Stimulated activated CD8-positive, alpha-beta memory T cell treated with anti-CD3 and anti-CD28 coated beads, Interleukin-15, amount 100 ng/mL, for 1 hour (primary cell): ENCODE data around the gene PHC2.

ENCODE experiments used
- DNase-seq: peaks from one replicate; pipeline ENCODE4 v3.0.0-alpha.2; 2020; ENCODE audit warnings: low read depth

PHC2 gene

DNA sequence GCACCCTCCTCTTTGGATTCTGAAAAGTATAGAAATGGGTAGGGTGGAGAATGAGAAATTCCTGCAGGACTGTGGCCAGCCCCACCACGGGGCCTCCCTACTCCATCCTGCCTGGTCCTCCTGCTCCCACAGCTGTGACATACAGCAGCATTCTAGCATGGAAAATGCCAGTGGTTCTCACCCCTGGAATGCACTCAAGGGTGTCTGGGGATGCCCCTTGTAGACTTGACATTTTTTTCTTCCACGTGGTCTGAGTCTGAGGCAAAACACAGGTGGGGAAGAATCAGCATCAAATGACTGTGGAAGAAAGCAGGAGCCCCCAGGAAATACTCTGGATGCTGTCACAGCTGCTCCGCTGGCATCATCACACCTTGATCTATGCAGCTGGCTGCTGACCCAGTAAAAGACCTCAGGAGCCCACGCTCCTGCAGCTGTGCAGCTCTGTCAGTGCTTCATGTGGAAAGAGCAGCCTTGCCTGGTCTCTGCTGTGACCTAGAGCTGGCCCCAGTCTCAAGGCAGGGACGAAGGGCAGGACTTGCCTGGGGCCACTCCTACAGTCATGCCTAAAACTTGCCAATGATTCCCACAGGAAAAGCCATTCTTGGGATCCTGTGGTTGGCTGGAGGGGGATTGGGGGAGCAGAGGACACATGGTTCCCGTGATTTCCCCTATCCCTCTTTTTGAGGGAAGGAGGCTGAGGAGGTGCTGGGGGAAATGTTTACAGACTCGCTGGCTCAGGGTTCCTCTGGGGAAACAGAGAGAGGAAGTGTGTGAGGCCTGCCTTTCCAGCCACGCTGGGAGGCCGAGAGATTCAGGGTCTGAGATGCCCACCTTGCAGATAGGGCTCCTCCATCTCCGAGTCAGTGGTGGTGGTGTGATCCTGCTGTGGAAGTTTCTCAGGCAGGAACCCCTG, 99.2 kb downstream of the PHC2 start:
- DNase-seq, result no peak

DNA sequence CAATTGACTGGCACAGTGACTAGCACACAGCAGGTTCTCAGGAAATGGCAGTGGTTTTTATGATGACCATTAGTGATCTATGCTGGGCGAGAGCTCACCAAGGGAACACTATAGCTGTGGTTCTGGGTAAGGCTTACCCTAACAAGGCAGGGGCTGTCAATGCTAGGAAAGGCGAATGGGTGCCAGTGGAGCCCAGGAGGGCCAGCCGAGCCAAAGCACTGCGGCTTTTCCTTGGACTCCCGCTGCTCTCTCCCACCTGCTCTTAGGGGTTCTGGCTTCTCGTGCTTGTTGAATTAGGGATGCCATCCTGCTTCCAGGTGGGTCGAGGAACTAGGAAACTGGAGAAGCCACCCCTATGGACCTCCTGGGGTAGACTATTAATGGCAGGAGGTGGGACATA, 100.0 kb downstream of the PHC2 start:
- DNase-seq, result no peak

DNA sequence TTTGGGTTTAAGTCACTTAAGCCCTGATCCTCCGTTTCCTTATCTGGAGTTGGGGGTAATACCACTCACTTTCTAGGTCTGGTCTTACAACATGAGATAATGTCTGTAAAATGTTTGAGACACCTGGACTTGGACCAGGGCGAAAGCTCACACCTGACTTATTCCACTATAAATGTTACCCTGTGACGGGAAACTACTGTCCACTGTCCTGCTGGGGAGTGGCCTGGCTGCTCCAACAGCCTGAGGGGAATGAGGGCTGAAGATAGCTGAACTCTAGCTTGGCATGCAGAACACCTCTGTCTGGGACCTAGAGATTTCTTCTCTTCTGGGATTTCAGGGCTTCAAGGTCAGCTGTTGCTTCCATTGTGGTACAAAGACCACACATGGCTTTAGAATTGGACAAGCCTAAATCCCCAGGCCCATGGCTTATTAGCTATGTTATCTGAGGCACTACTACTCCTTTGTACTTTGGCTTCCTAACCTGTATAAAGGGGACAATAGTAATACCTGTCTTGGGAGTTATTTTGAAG, 100.5 kb downstream of the PHC2 start:
- no peak for DNase-seq

DNA sequence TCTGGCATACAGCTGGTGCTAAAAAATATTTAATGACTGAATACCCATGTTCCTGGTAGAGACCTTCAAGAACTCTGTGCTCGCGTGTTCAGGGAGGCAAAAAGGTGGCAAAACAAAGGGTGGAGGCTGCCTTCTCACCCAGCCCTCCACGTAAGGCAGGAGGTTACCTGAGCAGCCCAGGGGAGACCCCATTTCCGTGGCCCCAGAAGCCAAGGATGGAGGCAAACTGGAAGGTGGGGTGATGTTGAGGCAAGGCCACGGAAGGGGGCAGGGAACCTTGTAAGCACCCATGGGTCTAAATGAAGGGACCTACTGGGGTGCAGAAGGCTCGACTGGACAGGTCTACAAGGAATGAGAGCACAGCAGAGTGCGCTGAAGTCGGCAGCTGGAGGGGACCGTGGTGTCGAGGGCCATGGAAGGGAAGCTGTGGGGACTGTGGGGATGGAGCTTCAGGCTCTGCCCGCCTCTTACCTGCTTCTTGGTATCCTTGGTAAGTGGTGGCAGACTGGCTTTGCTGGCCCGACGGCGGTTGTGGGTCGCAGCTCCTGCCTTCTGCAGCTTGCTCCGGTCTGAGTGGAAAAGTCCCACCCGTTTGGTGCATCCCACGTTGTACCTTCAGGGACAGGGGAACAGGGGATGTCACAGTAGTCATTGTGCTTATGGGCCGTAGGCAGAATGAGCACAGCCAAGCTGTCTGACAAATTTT, 101.1 kb downstream of the PHC2 start:
- no peak for DNase-seq

DNA sequence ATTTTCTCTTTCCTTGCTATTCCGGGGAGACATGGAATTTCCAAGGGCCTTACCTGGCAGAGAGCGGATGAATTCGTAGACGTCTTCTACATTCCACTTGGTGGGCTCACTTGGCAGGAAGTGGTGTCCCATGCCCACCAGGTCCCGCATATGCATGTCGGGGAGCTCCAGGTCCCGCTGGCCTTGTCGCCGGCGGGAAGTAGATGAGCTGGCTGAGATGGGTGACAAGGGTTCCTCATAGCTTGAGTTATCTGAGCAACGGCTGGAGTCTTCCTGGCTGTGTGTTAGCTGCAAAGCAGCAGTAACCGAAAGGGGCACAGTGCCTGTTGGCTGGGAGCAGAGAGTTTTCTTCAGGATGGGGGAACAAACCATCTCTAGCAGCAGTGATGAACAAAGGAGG, 102.1 kb downstream of the PHC2 start:
- no peak for DNase-seq

DNA sequence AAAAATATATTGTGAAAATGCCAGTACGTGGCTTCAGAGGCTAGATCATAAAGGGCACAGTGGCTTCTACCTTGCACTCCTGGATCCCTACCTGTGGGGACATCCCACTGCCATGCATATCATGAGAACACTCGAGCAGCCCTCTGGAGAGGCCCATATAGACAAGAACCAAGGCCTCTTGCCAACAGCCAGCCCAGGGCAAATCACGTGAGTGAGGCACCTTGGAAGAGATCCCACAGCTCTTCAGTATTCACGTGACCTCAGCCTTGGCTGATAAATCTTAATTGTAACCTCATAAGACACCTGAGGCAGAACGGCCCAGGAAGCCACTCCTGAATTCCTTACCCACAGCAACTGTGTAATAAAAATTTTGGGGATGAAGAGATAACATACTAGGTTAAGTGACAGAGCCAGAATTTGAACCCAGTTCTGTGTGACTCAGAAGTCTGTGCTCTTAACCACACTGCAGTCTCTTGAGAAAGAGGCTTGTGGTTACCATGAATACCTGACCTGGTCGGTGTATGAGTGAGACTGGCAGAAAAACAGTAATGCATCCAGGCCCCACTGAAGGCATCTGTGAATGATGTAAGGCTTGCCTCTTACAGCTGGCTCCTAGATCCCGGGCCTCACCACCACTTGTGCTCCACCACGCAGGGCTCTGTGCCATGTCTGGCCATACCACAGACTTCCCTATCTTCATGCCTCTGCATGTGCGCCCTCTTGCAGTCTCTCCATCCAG, 103.1 kb downstream of the PHC2 start:
- DNase-seq, result no peak

DNA sequence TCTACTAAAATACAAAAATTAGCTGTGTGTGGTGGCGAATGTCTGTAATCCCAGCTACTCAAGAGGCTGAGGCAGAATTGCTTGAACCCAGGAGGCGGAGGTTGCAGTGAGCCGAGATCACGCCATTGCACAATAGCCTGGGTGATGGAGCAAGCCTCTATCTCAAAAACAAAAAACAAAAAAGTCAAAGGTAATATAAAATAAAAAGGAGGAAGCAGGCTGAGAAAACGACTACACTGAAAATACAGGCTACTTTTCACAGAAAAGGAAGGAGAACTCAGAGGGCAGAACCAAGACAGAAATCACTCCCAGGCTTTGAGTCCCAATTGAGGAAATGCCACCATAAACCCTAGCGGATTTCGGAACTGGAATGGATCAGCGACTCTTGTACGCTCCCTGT, 104.1 kb downstream of the PHC2 start:
- DNase-seq, result no peak

DNA sequence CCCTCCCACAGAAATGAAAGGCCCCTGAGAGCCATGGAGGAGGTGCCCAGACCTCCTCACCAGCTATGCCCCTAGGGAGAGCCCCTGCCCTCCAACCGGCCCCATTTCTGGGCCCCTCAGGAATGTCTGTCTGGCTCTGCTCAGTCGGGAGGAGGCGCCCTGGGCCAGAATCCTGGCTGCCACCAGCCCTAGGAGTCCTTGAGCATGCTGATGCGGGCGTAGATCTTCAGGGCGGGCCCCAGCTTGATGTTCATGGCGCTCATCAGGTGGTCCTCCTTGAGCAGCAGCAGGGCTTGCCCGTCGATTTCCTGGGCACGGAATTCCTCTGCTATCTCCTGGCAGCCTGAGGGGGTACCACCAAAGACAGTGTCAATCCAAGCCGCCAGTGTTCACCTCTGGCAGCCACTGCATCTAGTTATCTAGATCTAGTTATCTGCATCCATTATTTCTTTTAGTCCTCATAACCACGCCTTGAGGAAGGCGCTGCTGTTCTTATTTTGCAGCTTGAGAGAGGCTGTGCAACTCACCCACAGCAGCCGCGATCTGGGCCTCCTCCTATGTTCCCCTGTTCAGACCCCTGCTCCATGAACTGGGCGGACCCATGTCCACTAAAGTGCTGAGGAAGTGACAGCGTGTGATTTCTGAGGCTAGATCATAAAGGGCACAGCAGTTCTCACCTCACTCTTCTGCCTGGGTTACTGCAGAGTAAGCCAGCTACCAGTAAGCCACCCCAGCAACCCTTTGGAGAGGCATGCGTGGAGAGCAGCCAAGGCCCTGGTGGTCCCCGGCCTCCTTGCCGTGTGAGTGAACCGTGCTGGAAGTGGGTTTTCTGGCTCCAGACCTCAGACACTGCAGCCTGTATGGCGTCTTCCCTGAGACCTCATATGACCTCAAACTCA, 106.0 kb downstream of the PHC2 start:
- no peak for DNase-seq

DNA sequence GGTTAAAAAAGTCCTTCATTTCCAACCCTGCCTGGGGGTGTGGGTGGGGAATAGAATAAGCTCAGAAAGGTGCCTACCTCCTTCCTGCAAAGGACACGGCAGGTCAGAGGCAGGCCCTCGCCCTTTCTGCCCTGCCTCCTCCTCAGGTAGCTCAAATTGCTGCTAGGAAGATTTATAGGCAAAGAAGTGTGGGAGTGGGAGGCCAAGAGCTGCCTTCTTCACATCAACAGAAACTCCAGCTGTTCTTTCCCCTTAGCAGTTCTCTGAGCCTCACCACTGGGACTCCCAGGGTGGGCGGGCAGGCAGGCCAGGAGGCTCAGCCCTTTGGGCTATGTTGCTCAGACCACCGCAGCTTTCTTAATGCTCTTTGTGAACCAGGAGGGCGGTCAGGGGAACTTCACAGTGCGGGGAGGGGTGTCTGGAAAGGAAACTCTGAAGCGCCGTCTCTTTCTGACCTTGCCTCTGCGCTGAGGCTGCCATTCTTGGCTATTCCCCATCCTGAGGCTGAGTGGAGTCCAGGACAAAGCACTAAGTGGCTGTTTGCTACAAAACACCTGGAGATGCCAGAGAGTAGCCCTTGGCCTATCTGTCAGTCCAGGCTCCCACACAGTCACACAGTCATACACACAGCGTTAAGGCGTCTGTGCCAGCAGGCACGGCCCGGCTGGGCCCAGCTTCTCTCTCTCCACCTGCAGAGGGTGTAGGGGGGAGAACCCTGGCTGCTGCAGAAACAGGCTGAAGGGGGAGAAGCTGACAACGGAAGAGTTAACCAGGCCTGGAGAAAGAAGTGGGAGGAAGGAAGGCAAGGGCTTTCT, 107.0 kb downstream of the PHC2 start:
- no peak for DNase-seq

DNA sequence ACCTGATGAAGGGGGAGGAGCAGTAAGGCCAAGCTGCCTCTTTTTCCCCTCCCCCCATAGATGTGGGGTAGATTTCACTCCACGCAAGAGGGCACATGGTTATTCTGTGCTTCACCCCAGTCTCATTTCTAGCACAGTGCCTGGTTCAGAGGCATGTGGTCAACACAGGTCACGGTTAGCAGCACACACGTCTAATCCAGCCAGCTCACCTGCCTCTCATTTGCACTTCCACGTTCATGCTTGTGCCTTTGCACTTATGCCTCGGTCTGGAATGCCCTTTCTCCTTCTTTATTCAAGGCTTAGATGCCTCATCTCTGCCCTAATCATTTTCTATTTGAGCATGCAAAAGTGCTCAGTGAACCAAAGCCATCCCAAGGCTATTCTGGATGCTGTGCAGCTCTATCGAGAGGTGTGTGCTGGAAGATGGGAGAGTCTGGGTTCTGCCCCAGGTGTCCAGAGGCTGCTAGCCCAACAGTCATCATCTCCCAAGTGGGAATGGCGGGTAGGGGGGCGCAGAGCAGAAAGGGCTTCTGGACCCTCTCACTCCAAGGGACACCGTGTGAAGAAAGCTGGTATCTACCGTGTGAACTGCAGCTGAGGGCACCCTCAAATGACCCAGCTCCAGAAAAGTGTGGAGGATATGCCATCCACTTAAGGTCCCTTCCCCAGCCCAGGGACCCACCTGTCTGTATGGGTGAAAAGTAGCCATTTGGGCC, 107.9 kb downstream of the PHC2 start:
- DNase-seq, result no peak

DNA sequence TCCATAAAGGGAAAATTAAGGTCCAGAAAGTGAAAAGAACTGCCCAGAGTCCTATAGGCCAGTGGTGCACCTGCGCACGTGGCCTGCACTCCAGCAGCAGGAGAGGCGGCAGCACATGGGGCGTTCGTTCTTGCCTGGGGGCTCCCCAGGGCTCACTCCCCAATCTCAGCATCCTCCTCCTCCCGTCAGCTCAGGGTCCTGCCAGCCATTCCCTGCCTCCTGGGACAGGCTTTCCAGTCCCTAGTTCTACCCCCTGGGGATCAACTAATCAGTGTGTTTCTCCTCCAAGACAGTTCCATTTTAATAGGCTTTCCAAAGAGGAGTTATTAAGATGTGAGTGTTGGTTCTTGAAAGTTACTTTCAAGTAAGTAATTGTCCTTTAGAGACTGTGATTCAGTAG, 108.8 kb downstream of the PHC2 start:
- DNase-seq, result no peak

DNA sequence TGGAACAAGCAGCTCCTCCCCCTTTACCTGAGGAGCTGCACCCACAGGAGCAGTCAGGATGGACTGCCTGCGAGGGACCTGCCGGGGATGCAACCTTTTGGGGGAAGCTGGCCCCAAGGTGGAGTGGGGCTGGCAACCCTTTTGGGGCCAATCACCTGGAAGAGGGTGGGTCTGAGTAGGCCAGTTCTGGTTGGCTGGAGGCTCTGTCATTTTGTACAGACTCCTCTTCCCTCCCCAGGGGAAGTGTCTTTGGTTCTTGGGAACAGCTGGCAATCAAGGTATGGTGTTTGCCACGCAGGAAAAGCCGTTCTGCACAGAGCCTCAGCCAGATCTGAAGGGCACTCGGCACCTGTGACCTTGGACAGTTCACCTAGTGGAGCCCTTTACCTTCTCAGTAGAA, 109.7 kb downstream of the PHC2 start:
- no peak for DNase-seq

DNA sequence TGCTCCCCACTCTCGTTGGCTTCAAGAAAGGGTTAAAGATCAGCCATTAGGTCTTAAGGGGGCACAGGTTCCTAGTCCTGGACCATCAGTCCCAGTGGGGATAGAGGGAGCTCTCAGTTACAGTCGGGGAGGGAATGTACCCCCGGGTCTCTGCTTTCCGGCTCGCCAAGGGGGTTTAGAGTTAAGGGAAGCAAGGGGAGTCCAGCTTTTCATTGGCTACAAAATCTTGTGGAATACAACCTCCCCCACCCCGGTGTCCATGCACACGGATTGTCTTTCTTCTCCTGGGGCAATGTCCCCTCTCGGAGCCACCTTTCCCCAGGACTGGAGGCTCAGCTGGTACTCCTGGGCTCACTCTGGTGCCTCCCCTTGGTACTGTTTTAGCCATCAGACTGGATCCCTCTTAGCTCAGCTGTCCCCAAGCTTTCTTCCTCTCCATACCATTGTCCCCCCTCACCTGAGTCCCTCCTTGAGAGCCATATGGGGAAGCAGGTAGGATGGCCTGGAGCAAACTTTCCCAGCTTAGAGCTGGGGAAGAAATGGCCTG, 110.2 kb downstream of the PHC2 start, which contains the start of gene A3GALT2:
TSS of gene A3GALT2 (minus strand) at position 480 of the 547 bp plus-strand sequence. CDS start at position 480, 0 bp downstream.
- DNase-seq, result no peak

DNA sequence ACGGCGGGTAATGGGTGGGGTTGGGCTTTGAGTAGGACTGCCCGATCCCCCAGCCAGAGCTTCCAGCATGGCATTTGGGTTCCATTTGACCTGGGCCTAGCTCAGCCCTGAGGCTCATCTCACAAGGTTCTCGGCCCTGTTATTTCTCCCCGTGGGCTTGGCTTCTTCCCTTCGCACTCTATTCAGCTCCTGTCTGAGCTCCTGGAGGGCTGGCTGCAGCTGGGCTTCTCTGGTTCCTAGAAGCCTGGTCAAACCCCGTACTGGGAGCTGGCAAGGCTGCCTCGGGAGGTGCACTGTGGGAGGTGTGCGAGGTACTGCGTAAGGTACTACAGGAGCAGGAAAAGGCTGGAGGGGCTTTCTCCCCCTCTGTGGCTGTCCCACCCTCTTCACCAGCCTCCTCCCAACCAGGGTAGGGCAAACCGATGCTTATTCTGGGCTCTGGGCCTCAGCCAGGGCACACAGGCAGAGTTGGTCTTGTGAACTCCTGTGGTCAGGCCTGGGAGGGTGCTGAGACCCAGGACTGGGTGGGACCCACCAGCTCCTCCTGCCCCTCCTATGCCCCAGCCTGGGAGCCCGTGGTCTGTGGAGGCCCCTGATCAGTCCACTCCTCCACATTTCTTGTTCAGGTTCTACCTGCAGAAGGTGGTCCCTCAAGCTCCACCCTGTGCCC, 110.8 kb downstream of the PHC2 start:
- no peak for DNase-seq

DNA sequence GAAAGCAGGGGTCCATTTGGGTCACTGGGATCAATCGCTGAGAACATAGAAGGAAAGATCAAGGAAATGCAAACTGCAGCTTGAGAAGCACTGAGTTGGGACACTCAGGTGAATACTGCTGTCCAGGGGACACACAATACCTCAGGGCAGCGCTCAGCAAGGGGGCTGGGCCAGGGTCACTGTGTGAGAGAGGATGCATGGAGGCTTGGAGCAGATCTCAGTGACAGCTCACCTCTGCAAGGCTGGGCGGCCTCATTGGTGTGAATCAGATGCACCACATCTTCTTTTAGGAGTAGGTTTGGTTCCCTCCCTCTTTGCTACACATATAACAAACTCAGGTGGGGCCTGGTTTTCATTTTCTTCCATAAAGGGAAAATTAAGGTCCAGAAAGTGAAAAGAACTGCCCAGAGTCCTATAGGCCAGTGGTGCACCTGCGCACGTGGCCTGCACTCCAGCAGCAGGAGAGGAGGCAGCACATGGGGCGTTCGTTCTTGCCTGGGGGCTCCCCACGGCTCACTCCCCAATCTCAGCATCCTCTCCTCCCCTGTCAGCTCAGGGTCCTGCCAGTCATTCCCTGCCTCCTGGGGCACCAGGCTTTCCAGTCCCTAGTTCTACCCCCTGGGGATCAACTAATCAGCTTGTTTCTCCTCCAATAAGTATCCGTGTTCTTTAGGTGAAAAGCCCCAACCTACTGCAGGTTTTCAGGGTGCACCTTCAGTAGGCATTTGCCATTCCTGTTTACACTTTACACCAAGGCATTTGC, 111.5 kb downstream of the PHC2 start:
- no peak for DNase-seq

DNA sequence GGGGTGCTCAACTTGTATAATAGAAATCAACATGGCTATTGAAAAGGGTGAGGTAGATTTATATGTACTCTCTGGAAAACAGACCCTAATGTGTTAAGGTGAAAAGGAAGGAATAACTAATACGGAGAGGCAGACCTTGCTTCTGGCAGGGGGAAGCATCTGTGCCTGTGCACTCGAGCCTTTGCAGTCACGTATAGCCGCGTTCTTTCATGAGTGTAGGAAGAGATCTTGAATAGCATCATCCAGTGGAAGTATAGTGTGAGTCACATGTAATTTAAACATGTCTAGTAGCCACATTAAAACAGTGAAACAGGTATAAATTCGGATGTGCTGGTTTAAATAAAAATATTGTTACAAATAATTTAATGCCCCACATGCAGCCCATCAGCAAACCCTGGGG, 112.9 kb downstream of the PHC2 start:
- DNase-seq, result no peak

DNA sequence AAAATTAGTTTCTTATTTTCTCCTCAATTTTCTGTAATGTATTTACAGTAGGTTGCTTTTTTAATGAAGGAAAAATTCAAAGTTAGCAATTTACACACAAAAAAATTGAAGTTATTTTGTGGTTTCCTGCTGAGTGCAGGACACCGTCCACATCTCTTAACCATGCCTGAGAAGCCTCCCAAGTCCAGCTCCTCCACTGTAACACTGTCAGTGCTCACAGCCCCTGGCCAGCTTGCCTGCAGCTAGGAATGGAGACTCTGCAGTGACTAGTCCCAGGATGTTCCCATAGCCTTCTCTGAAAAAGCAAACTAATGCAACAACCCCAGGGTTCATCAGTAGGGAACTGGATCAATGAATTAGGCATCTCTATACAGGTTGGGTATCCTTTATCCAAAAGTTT, 113.5 kb downstream of the PHC2 start:
- no peak for DNase-seq

DNA sequence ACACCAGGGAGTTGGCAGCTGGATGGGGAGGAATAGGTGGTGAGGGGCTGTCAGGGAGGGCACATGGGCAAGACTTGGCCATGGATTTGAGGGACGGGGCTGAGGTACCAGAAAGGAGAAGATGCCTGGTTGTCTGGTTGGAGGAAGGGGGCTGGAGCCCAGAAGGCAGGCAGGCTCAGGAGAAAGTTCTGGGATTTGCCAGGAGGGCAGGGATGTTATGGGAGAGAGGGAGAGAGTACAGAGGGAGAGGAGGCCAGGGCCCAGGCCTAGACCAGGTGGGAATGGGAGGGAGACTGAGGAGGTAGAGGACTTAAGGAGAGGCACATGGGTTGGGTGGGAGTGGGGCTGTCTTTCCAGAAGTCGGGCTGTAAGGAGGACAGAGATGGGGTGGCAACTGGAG, 114.3 kb downstream of the PHC2 start:
- DNase-seq, result no peak
